NCI-H1092 (cell line): ENCODE results near the gene TRAPPC5.

ENCODE experiments used
- DNase-seq: peaks from one replicate; lab custom pipeline; 2025; lab: John Stamatoyannopoulos, UW

Gene TRAPPC5

GRCh38 chr19:7645656-7646425 is 34.8 kb upstream of the TRAPPC5 start:
- no peak for DNase-seq

GRCh38 chr19:7646426-7646700 is 34.3 kb upstream of the TRAPPC5 start:
- DNase-seq: no peak

- no peak for DNase-seq
These were observed 33.5 kb upstream of the TRAPPC5 start for GRCh38 chr19:7647156-7647555.

GRCh38 chr19:7648265-7649014 is 32.2 kb upstream of the TRAPPC5 start:
- DNase-seq: no peak

- DNase-seq: no peak
These were observed 30.5 kb upstream of the TRAPPC5 start for GRCh38 chr19:7650148-7650547.

- peak; percentile 59 for DNase-seq
These were observed 28.5 kb upstream of the TRAPPC5 start for GRCh38 chr19:7652061-7652641.

- DNase-seq: no peak
These were observed 26.2 kb upstream of the TRAPPC5 start for GRCh38 chr19:7654401-7654800.

GRCh38 chr19:7655581-7655980 is 25.1 kb upstream of the TRAPPC5 start:
- no peak for DNase-seq

GRCh38 chr19:7657131-7657751 is 23.4 kb upstream of the TRAPPC5 start:
- DNase-seq: no peak

GRCh38 chr19:7658219-7658686 is 22.4 kb upstream of the TRAPPC5 start:
- DNase-seq: no peak

GRCh38 chr19:7661744-7662538 is 18.7 kb upstream of the TRAPPC5 start:
- no peak for DNase-seq

GRCh38 chr19:7662657-7663056 is 18.0 kb upstream of the TRAPPC5 start:
- DNase-seq: no peak

- no peak for DNase-seq
These were observed 16.9 kb upstream of the TRAPPC5 start for GRCh38 chr19:7663706-7664105.

GRCh38 chr19:7665076-7665475 is 15.6 kb upstream of the TRAPPC5 start:
- DNase-seq: no peak

GRCh38 chr19:7668842-7669241 is 11.8 kb upstream of the TRAPPC5 start, which contains the start of gene RETN:
Gene RETN, plus strand, starts transcription at chr19:7669049. Its CDS starts 278 bp downstream, at chr19:7669327.
- no peak for DNase-seq

GRCh38 chr19:7669641-7670040 is 11.0 kb upstream of the TRAPPC5 start:
- no peak for DNase-seq

GRCh38 chr19:7670150-7670783 is 10.4 kb upstream of the TRAPPC5 start:
- no peak for DNase-seq

GRCh38 chr19:7670790-7671189 is 9.8 kb upstream of the TRAPPC5 start:
- DNase-seq: no peak

GRCh38 chr19:7672522-7672921 is 8.1 kb upstream of the TRAPPC5 start:
- no peak for DNase-seq

- no peak for DNase-seq
These were observed 6.3 kb upstream of the TRAPPC5 start for GRCh38 chr19:7674010-7675005.
